Kidney (tissue), 14 donors: ENCODE results near the gene ABCA10. TPM values are rescaled to one million over a fixed set of nuclear protein-coding genes. Genes with fewer than 3 reads are reported as not detected.

Experiments
- DNase-seq, 5 donors: peaks; one replicate each; pipeline ENCODE4 v3.0.0-alpha.2; 2013 to 2020
- FAIRE-seq: peaks from 2 replicates; lab custom pipeline; 2012; peaks lifted over from hg19 to GRCh38; lab: Jason Lieb, UNC
- H3K27ac ChIP-seq, 2 donors: one replicate each; pipeline ENCODE4 v1.7.0; 2013; ENCODE audit warnings: low read depth in 2 of 2, low read length in 2 of 2, inconsistent platforms in 1 of 2
- H3K27me3 ChIP-seq: one replicate; pipeline ENCODE4 v1.7.1; 2013; ENCODE audit warnings: low read length, inconsistent platforms; ENCODE audit not compliant: control insufficient read depth, insufficient read depth
- H3K36me3 ChIP-seq, 3 donors: one replicate each; pipeline versions ENCODE4 v1.7.0 to v1.7.1; 2013; ENCODE audit warnings: low read length in 3 of 3, control low read depth in 1 of 3, inconsistent platforms in 1 of 3; ENCODE audit not compliant: insufficient read depth in 3 of 3, control insufficient read depth in 2 of 3
- H3K4me1 ChIP-seq, 3 donors: one replicate each; pipeline versions ENCODE4 v1.7.0 to v1.7.1; 2013; ENCODE audit warnings: low read length in 3 of 3, inconsistent platforms in 1 of 3, low read depth in 1 of 3; ENCODE audit not compliant: control insufficient read depth in 2 of 3, insufficient read depth in 2 of 3
- H3K4me3 ChIP-seq, 3 donors: one replicate each; pipeline versions ENCODE4 v1.7.0 to v1.8.1; 2013; ENCODE audit warnings: low read length in 3 of 3, control low read depth in 1 of 3, inconsistent platforms in 1 of 3
- H3K9ac ChIP-seq, 3 donors: one replicate each; pipeline versions ENCODE4 v1.7.0 to v1.7.1; 2013; ENCODE audit warnings: low read length in 3 of 3, control low read depth in 1 of 3, inconsistent platforms in 1 of 3
- H3K9me3 ChIP-seq, 3 donors: one replicate each; pipeline versions ENCODE4 v1.7.0 to v1.7.1; 2013; ENCODE audit warnings: low read length in 3 of 3, control low read depth in 1 of 3, inconsistent platforms in 1 of 3; ENCODE audit not compliant: control insufficient read depth in 2 of 3, insufficient read depth in 1 of 3
- intact Hi-C: fragments of 100-400 bp; cut with DNase I; formaldehyde crosslinking; loops from one replicate; pipeline ENCODE4 v1.11.1; 2022
- polyA plus RNA-seq: library from polyadenylated mRNA; stranded (reverse); fragments of 350-450 nt; fragmentation: Illumina TruSeq; extraction: RNeasy Lipid Tissue Mini Kit (QIAGEN cat#74804); gene quantifications from one replicate; pipeline ENCODE4 v1.2.3, GENCODE V29; 2014; ENCODE audit warnings: low read depth, low replicate concordance; ENCODE audit not compliant: insufficient read depth
- total RNA-seq: library from RNA; stranded (reverse); fragmentation: NEBNext Ultra II Directional; extraction: Animal tissue kit (Norgen Biotek cat#: 25700); gene quantifications from one replicate; pipeline ENCODE4 v1.2.1, GENCODE V29; 2021
- TF ChIP-seq, protein P1 (sequence below): IDR thresholded peaks from 3 replicates; pipeline ENCODE4 v1.5.1; 2012; ENCODE audit warnings: mild to moderate bottlenecking, moderate library complexity, borderline replicate concordance; ENCODE audit not compliant: insufficient read depth; ENCODE audit errors: extremely low read depth
- donor health status: control.
- donor health status: control.
- donor health status: control.
- donor health status: control.
- donor health status: control.
- donor health status: DM: yes; HTN: yes; CAD: no.
- donor health status: Normal renal cell carcinoma (clear cell type).

Gene ABCA10
- total and polyA plus RNA-seq, 2 donors from 2014 or later = 2.1 to 4.2 TPM

DNA sequence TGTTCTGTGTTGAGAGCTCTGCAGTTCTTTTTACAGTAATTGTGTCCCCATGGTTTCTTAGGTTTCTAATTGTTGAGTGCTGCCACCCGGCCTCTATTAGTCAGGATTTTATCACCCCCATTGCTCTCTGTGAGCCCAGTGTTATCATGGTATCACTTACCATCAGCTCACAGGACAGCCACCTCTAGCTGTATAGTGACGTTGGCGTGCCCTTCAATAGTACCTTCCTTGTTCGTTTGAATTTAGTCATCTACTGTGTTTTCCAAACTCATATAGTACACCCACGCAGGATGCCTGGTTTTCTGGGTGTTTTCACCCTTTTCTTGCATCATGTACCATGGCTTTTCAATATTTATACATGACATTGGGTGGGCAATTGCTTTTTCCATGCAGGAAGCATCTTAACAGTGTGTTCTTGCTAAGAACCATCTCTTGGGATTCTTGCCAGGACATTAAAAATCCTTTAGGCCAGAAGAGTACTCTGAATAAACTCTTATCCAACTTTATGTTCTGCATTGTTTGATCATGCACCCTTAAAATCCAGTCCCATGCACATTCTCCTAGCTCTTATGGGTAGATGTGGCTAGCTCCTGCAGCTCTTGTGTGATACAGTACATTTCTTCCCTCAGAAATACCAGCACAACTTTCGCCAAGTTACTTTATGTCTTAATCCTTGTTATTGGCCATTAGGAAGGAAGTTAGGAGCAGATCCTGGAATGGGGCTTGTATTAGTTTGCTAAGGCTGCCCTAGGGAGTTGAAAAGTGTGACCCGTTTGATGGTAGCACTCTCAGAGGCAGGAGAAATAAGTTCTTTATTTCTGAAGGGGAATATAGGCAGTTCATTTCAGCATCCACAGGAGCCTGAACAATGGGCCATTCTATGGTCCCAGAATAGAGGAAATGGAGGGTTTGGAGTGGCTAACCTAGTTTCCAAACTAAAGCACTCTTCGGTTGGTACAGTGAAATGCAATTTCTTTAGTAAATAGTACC, 11.3 kb upstream of the ABCA10 start:
- FAIRE-seq = no peak
- intact Hi-C loops = loop anchor here (5.0 kb wide), 1 partner anchor 463 kb away; no protein-coding TSS in a partner anchor
- H3K9me3 ChIP-seq = no peaks in the 10 kb centered on the region
- no peak for DNase-seq
- no peaks in the 10 kb centered on the region for H3K27me3 ChIP-seq
- no peaks in the 10 kb centered on the region for H3K4me1 ChIP-seq
- H3K4me3 ChIP-seq = no peak overlapping the region
- H3K9ac ChIP-seq = no peak overlapping the region
- no peak overlapping the region for H3K27ac ChIP-seq
- TF ChIP-seq, protein P1, sequence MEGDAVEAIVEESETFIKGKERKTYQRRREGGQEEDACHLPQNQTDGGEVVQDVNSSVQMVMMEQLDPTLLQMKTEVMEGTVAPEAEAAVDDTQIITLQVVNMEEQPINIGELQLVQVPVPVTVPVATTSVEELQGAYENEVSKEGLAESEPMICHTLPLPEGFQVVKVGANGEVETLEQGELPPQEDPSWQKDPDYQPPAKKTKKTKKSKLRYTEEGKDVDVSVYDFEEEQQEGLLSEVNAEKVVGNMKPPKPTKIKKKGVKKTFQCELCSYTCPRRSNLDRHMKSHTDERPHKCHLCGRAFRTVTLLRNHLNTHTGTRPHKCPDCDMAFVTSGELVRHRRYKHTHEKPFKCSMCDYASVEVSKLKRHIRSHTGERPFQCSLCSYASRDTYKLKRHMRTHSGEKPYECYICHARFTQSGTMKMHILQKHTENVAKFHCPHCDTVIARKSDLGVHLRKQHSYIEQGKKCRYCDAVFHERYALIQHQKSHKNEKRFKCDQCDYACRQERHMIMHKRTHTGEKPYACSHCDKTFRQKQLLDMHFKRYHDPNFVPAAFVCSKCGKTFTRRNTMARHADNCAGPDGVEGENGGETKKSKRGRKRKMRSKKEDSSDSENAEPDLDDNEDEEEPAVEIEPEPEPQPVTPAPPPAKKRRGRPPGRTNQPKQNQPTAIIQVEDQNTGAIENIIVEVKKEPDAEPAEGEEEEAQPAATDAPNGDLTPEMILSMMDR = no peak
- H3K36me3 ChIP-seq = no peaks in the 10 kb centered on the region

DNA sequence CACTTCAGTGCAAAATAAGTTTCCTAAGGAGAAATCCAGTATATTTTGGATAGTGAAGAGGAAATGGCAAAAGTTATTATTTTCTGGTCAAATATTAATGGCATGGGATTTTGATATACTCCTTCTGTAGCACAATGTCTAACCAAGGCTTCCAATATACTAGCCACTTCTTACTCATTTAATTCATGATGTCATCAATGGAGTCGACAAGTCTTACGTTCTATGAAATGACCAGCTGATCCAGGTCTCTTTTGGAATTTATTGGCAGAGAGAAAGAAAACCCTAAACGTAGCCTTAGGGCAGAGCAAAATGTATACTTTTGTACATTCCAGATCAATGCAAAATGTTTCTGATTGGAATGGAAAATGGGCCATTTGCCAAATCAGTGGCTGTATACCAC, 8.3 kb upstream of the ABCA10 start:
- H3K36me3 ChIP-seq = no peaks in the 10 kb centered on the region
- peaks cover 0 to 6% (median 2%) of the 10 kb centered on the region in 3 donors for H3K9me3 ChIP-seq
- TF ChIP-seq, protein P1 = no peak
- H3K27ac ChIP-seq = no peak overlapping the region
- H3K9ac ChIP-seq = no peak overlapping the region
- no peaks in the 10 kb centered on the region for H3K4me1 ChIP-seq
- no peak for FAIRE-seq
- H3K4me3 ChIP-seq = no peak overlapping the region
- H3K27me3 ChIP-seq = no peaks in the 10 kb centered on the region
- intact Hi-C loops = loop anchor here (5.0 kb wide), 1 partner anchor 460 kb away; no protein-coding TSS in a partner anchor
- DNase-seq = no peak

DNA sequence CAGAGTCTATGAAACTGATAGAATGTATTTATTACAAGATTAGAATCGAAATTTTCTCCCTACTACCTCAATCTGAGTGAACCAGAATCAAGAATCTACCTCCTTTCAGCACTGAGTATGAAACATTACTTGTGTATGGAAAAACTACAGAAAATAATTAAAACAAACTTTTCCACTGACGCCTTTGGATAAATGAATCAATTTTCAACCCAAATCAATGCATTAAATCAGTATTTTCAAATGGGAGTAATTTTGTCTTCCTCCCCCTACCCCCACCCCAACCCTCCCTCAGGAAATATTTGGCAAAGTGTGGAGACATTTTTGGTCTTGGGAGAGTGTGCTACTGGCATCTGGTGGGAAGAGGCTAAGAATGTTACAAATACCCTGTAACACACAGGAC, 7.8 kb upstream of the ABCA10 start:
- TF ChIP-seq, protein P1 = no peak
- peaks cover 0 to 6% (median 2%) of the 10 kb centered on the region in 3 donors for H3K9me3 ChIP-seq
- H3K4me1 ChIP-seq = no peaks in the 10 kb centered on the region
- H3K27ac ChIP-seq = no peak overlapping the region
- DNase-seq (no peak), FAIRE-seq (no peak)
- H3K4me3 ChIP-seq = no peak overlapping the region
- H3K27me3 ChIP-seq = no peaks in the 10 kb centered on the region
- intact Hi-C loops = loop anchor here (5.0 kb wide), 1 partner anchor 459 kb away; no protein-coding TSS in a partner anchor
- no peaks in the 10 kb centered on the region for H3K36me3 ChIP-seq
- no peak overlapping the region for H3K9ac ChIP-seq
